Hematopoietic multipotent progenitor cell treated with erythropoietin and hydrocortisone succinate and interleukin-3 and kit ligand, for 6 days (in vitro differentiated cells): Measurements from ENCODE around the gene PTTG1IP.
A peak's percentile ranks its signal among the peaks of the same experiment; 100 is the strongest.

Experiments
- DNase-seq: peaks from one replicate; pipeline ENCODE4 v3.0.0-alpha.2; 2015

PTTG1IP gene

DNA sequence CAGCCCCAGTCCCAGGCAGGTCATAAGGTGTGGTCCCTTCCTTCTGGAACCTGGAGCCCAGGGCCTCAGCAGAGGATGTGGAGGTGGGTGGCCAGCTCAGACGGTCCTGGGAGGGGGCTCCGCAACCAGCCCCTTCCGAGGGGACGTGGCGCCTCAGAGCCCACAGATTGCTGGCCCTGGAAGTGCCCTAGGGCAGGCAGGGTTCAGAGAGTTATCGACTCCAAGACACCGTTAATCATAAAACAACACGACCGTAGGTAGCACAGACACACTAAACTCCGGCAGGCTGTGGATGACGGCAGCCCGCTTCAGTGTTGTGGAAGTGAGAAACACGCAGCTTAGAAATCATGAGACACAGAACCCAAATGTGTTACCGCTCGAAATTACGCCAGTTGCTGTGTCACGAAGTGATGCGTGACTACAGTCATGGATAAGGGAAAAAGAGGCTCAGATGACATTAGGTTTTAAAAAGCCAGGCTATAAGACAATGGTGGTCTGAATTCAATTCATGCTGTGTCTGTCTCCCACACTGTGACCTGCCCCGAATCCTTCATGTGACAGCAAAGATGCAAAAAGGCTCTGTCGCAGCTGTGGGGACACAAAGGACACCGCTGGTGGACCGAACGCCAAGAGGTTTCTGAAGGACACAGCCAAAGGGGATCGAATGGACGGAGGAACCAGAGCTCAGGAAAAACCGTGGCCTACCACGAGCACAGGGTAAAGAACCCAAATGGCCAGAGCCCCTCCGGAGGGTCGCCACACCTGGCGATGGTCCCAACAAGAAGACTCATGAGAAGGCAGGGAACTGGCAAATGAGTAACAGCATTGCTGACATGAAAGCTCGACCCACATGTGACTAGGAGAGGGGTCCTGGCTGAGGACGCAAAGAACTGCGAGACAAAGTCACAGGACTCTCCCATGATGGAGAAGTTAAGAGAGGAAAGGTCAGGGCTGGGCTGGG lies 53.9 kb downstream of the PTTG1IP start:
- no peak for DNase-seq

- DNase-seq, result no peak
Observed at GRCh38 chr21:44818640-44819011, 54.9 kb downstream of the PTTG1IP start.

- DNase-seq, result peak; percentile 84
Observed at GRCh38 chr21:44817914-44818639, 55.4 kb downstream of the PTTG1IP start, which contains the start of gene SUMO3. TSS of gene SUMO3 (minus strand) at chr21:44818062. CDS start at chr21:44817968, 94 bp downstream.

DNA sequence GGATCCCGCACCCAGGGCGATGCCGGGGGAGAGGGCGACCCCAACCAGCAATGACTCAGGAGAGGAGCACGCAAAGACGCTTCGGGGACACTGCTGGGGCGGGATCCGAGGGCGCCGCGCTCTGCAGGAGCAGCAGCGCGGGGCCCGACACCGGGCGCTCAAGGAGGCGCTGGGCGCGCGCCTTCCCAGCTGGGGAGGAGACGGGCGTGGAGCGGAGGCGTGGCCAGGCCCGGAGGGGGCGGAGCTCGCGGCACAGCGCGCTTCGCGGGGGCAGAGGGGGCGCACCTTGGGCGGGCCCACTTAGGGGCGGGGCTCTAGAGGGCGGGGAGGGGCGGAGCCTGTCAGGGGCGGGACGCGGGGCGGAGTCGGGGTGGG lies 56.0 kb downstream of the PTTG1IP start:
- DNase-seq, result peak; percentile 92

- DNase-seq, result no peak
Observed at GRCh38 chr21:44816761-44817505, 56.6 kb downstream of the PTTG1IP start.

GRCh38 chr21:44815852-44816628 lies 57.5 kb downstream of the PTTG1IP start:
- no peak for DNase-seq

DNA sequence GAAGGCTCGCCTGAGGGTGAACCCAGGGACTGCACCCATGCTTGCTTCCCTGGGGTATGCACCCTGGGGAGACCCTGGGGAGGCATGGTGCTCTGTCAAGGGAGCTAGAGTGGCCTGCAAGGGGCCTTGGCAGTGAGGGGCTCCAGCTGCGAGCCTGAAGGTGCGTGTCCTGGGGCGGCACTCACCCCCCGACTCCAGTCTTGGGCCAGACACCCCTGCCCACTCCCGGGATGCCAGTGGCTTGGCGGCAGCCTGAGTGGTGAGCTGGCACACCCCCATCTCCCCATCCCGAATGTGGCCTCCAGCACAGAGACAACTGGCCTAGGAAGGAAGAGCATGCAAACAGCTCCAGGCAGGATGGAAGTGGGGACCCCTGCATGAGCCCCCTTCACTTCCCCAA lies 58.3 kb downstream of the PTTG1IP start:
- DNase-seq, result no peak

DNA sequence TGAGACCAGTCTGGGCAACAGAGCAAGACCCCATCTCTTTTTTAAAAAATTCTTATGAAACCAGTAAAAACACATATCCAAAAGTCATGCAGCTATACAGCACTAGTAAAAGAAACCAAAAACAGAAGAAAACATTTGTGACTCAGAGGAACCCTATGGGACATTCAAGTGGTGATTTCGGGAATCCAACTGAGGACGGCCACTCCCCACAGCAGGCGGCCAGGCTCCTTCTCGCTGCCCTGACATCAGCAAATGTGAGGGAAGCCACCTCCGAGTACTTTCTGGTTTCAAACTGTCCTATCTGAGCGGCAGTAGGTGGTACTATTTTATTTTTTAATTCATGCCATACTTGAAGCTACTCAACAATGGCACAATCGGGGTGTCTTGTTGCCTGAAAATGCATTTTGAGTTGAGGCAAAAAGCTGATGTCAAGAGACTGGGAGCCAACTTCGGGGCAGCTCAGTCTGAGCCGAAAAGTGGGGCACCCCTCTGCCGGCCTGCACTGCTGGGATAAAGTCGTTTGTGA lies 58.9 kb downstream of the PTTG1IP start:
- DNase-seq, result no peak

- no peak for DNase-seq
Observed at GRCh38 chr21:44813727-44814126, 59.8 kb downstream of the PTTG1IP start.

DNA sequence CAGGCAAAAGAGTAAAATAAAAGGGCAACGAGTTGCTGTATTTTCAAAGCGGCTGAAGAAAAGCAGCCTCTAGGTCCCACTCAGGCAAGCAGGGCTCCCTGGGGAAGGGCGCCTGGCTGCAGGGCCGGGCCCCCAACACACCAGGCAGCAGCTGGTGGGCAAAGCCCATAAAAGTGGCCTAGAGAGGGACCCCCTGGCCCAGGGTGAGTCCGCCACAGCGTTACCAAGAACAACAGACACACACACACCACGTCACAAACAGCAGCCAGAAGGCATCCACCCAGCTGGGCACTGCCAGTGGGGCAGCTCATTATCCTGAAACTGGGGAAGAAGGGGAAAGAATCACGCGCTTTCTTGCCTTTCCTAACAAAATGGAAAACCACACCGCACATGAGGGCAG lies 60.3 kb downstream of the PTTG1IP start:
- no peak for DNase-seq

DNA sequence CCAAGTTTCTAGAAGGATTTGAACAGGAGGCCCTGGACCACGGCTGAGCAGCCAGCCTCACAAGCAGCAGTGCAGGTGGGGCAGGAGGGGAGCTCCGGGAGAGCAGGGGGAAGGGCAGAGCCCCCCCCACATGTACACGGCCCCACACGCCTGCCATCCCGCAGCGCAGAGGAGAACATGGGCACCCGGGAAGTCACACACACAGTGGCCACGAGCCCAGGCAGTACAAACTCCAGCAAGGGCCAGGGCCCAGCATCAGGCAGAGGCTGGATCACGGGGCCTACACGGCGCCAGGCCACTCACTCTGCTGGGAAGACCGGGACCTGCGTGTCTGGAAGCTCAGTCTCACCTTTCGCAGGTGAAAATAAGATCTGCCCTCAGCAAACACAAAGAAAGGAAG lies 60.9 kb downstream of the PTTG1IP start:
- no peak for DNase-seq

DNA sequence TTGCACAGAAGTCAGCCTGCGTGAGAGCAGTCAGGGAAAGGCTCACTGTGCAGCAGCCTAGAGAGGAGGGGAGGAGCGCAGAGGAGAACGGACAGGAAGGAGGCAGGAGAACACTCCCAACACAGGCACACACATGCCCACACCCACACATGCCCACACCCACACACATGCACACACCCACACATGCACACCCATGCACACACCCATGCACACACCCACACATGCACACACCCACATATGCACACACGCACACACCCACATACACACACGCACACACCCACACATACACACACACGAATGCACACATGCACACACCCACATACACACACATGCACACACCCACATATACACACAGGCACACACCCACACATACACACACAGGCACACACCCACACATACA lies 62.7 kb downstream of the PTTG1IP start:
- DNase-seq, result no peak

DNA sequence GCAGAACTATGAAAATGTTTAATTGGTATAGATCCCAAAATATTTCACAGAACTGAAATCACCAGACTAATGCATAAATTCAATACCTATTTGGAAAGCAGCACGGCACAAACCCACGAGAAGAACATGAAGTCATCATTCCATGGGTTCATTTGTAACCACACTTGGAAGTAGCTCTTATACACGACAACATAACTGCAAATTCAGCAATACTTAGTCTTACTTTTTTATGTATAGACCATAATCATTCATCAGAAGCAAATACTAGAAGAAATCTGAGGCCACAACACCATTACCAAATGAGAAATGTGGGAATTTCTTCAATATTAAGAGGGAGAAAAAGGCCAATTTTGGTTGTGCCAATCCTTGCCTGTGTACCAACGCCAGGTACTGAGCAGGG lies 67.6 kb downstream of the PTTG1IP start:
- no peak for DNase-seq

DNA sequence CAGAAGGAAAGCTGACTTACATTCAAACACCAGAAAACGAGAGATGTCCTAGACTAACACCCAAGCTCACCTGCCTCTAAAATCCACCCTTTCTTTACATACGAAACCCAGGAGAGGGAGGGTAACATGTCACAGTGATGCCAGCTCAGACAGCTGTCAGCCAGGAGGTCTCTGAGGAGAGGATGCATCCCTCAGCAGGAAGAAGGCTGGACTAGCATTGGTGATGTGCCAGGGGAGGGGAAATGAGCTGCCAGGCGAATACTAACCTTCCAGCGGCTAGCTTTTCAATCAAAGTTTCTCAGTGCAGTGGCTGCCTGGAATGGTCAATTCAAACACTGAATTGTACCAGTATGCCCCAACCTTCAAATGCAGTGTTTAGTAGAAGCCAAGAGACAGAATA lies 68.3 kb downstream of the PTTG1IP start:
- DNase-seq, result no peak

DNA sequence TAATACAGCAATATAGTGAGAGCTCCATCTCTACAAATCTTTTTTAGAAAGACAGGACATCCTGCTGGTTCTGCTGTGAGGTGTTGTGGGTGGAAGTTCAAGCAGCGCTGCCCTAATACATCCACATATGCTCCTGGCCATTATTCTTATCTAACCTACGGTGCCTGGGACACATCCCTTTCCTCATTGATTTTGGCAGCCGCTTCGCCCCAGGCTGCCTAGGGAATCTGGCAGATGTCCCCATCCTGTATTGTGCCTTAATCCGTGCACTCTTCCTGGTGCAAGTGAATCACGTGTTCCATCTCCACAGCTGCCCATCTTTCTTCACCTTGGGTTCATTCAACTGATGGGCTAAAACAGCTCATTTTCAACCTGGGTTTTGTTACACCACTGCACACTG lies 68.7 kb downstream of the PTTG1IP start:
- no peak for DNase-seq

GRCh38 chr21:44803651-44804050 lies 69.8 kb downstream of the PTTG1IP start:
- DNase-seq, result peak; percentile 59

- DNase-seq, result peak; percentile 72
Observed at GRCh38 chr21:44802396-44803153, 70.9 kb downstream of the PTTG1IP start.

DNA sequence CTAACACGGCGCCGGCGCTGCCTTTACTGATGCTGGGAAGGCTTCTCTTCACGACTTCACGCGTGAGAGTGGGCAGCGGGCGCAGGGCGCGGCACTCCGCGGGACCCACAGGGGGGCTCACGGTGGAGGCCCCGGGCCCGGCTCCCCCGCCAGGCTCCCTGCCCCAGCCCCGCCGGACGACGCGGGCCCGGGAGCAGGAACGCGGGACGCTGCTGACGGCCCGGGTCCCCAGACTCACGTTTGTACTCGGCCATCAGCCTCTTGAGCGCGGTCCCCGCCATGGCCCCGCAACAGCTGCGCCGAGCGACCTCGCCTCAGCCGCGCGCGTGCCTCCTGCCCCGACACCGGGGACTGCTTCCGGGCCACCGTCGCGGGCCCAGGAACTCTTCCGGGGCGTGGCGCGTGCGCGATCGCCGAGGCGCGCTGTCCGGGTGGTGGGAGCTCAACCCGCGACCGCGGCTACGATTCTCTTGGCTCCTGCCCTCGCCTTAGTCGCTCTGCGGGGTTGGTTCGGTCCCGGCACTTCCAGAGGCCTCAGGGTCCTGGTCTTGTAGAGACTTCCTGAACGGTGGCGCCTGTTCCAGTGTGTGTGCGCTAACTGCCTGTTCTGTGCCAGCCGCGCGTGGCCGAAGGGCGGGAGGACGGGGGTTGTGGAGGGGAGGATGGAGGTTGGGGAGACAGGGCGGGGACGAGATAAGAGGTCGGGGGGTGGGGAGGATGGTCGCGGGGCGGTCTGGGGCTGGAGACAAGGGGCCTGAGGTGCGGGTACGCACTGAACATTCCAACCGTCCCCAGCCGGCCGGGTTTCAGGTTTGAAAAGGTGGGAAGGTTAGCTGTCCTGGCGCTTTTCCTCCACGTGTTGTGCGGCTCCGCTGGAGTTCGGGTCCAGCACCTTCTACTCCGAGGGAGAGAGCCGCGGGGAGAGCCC lies 71.8 kb downstream of the PTTG1IP start, which contains the start of gene UBE2G2:
Gene UBE2G2 (minus strand): TSS at position 353 of the 928 bp plus-strand sequence. CDS start 72 bp downstream, at position 281.
- peak; percentile 89 for DNase-seq

GRCh38 chr21:44800971-44801467 lies 72.5 kb downstream of the PTTG1IP start:
- peak; percentile 84 for DNase-seq

GRCh38 chr21:44800103-44800502 lies 73.4 kb downstream of the PTTG1IP start:
- peak; percentile 75 for DNase-seq
